NCI-H2227 treated with DMSO at 0.1 percent for 48 hours (cell line): ENCODE results near the gene LOXL3.

Experiments
- DNase-seq: peaks from one replicate; lab custom pipeline; 2025; lab: John Stamatoyannopoulos, UW

The LOXL3 gene

DNA sequence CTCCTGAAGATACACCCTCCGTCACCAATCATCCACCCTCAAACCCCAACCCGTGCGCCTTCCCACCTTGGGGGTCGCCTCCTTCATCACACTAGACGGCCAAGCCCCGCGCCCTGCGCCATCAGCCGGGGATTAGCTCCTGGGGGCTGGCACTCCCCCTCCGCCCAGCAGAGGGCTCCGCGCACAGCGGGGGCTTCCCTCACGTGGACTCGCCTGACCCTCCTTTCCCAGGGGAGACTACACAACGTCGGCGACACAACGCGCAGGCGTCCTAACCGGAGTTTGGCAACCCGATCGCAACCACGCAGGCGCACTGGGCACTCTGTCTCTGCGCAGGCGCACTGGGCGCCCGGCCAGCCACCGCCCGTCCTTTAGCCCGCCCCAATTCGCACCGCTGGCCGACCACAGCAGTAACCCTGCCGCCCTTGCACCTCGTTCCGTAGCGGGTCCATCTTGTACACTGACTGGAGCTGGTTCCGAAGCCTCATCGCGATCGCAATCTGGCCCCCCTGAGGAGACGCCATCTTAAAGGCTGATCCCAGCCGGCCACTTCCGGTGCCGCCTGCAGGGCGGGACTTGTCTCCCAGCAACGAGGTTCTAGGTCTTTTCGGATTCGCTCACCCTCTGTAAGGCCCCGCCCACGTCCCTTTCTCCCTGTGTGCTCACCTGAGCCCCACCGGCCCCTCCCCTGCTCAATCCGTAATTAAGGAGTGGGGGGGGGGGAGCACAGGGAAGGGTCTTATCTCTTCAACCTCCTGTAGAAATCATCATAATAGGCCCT is 46.4 kb downstream of the LOXL3 start, which contains the start of gene PCGF1:
Gene PCGF1 (minus strand): TSS at position 551 of the 781 bp plus-strand sequence. CDS start 27 bp downstream, at position 524.
- DNase-seq = peak; percentile 99

DNA sequence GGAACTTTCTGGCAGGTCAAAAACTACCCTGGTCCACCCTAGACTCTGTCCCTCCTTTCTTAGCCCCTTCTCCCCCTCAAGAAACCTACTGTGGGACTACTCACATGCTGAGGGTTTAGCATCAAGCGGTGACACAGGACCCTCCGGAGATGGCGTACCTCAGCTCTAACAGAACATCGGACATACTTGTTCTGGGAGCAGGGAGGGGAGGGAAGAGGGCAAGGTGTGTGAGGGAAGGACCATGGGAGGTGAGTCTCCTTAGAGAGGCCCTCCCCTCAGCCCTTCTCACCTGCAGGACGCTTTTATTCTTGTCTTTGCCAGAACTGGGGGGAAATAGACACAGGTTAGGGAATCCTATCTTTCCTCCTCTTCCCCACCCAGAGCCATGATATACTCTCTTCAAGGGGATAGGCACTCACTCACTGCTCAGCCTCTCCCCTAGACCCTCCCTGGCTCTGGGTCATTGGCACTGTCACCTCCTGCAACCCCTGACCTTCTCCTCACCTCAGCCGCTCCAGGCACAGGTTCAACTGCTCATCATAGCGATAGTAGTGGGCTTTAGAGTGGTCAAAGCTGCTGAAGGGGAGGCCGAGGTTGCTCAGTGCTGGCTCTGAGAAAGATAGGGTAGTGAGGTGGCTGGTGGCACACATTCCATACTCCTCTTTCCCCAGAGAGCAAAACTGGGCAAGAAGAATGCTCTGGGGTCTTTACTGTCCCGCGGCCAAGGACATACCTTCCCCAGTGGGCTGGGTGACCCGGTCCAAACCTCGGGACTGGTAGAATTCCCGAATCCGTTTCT is 48.1 kb downstream of the LOXL3 start:
- no peak for DNase-seq

DNA sequence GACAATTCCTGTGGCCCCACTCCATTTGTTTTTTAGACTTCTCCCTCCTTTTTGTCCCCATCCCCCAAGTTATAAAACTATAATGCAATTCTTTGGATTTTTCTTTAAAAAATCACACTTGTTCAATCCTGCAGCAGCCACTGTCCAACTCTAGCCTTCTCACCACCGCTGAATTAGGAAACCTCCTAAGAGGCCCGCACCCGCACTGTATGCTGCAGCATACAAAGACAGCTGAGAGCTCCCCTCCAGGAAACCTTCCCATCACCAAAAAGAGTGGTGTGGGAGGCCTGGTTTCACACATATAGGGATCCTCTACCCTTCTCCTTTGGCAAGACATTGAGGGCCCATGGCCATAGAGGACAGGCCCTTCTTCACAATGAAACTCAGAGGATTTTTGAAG is 49.2 kb downstream of the LOXL3 start:
- no peak for DNase-seq

DNA sequence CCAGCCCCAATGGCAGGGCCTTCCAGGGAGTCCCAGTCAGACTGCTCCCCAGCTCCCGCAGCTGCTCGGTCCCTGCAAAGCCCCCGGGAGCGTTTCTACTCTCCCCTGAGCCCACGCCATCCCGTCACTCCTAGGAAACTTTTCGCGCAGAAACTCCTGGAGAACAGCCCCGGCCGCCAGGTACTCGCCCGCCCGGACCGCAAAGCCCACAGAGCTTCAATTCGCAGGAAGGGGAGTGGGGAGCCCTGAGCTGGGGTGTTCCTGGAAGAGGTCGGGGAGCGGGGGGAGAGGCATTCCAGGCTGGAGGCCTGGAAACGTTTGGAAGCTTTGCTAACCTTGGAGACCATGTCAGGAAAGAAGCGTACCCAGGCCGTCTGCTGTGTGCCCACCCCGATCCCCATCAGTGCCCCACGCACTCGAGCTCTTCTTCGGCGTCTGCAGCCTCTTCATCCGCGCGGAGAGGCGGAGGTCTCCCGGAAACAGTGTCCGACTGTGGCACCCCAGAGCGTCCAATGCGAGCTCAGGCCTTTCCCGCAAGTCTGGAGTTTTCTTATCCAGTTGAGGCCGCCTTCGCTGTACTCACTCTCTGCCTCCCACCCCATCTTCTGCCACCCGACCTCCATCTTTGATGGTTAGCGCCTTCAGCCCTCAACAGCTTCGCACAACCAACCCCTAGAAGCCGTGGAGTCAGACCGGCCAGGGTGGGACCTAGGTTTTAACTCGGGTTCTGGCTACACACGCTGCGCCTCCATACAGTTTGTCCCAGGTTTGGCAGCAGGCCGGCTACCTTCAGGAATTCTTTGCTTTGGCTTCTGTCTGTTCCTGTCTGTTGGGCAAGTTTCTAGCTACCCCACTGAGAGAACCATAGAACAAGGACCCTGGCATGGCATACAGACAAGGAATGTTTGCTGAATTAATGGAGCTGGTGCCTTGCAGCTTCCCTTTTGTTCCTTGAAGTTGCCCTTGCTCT is 50.0 kb downstream of the LOXL3 start:
- DNase-seq = no peak

DNA sequence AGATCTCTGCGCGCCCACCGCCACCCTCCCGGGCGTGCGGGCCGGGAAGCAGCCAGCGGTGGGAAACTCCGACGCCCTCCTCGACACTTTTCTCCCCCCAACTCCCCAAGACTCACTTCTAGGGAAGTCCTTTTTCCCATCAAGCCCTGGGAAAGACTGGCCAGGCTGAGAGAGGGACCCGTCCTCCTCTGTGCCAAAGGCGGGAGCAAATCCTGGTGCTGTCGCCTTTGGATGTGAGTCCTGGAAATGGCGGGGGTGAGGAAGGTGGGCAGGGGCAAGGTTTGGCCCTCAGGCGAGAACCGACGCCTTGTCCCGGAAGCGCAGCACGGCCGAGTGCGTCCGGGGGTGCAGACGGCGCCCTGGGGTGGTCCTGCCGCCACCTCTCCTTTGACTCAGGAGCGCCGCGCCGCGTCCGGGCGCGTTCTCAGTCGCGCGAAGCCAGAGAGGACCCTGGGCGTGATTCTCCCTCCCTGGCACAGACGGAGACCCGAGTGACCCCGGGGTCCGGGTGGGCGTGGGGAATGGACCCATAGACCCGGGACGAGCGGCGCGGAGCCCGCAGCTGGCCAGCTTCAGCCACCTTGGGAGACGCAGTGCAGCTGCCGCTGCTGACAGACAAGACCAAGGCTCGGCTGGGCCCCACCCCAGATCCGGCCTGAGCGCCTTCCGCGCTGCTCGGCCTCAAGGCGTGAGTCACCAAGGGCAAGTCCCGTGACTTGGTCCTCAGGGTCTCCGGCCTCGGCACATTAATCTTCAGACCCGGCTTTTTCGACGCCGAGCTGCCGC is 50.8 kb downstream of the LOXL3 start:
- no peak for DNase-seq

DNA sequence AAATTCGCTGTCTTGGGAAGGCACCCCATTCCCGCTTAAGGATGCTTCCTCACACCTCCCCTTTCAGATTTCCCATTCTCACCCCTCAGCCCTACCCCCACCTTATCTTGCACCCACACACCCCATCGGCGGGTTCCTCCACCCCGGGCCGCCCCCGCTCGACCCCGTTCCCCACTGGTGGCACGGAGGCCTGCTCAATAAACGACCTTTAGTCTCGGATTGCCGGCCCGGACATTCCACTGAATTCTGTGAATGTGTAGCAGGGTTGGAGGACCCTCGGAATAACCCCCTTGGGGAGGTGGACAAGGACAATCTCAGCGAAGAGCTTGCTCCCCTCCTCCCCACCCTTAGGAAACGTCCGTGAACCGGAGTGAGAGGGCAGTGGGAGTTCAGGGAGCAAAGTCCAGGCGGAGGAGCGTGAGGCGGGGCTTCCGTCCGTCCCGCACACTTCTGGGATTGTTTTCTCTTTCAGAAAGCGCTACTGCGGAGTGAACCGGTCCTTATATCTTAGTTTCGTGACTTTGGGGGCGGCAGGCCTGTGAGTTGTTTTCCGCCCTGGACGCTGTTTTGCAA is 51.5 kb downstream of the LOXL3 start:
- no peak for DNase-seq

DNA sequence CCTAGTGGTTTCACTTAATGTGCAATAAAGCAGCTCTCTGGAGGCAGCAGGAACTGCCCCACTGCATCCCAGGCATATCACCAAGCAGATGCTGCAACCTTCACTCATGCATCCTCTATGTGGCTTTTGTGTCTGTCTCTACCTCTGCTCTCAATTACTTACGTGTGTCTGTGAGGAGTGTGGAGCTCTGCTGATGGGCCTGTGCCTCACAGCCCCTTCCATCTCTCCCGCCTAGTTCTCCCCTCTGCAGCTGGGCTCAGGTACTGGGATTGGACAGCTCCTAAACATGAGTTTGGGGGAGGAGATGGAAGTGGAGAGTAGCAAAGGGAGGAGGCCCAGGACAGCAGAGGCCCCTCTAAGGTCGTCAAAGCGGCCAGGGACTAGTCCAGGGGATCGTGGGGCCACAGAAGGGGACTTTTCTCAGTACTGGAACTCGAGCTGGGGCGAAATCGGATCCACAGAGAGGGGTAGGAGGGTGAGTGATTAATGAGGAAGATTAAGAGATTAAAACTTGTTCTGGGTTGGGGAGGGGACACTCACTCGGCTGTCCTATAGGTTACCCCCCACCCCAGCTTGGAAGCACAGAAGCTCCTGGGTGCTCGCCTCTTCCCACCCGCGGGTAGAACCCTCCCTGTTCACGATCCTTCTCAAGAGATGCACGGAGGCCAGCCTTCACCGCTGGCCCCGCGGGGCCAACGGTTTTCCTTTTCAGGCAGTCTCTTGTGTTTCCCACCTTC is 52.2 kb downstream of the LOXL3 start:
- DNase-seq = no peak

DNA sequence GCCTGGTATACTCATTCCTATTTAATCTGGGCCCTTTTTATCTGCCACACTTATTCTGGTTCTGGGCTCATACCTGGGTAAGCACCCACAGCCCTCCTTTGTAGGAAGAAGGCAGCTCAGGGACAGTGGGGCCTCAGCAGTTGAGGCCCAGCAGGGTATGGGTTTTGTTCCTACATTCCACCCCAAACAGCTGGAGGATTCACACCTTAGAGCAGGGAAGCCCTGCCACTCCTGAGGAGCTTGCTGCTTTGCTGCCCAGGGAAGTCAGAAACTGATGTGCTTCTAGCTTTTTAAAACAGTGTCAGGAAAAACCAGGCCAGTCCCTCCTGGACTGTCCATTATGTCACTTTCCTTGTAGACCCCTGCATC is 53.2 kb downstream of the LOXL3 start:
- DNase-seq = no peak

DNA sequence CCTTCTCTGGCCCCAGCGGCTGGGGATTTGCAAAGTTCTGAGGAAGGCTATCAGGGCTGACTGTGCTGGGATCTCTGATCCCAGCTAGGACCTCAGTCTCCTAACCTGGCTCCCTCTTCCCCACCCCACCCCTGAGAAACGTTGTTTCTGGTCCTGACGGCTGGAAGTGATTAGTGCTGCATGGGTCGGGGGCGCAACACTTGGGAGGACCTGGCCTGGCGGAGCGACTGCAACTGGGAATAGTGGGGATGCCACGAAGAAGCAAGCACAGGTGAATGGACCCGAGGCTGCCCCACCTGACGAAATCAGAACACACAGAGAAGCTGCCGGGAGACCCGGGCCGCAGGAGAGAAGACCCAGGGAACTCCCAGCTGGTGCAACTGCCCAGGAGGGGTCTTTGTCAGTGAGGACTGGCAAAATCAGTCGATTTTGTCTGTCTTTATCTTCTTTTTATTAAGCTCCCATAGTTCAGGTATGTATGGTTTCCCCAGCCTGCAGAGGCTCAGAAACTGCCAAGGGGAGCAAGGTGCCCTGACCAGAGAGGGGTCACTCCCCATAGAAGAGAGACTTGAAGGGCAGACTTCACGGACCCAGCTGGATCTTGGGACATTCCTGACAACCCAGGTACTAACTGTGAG is 53.7 kb downstream of the LOXL3 start:
- no peak for DNase-seq

DNA sequence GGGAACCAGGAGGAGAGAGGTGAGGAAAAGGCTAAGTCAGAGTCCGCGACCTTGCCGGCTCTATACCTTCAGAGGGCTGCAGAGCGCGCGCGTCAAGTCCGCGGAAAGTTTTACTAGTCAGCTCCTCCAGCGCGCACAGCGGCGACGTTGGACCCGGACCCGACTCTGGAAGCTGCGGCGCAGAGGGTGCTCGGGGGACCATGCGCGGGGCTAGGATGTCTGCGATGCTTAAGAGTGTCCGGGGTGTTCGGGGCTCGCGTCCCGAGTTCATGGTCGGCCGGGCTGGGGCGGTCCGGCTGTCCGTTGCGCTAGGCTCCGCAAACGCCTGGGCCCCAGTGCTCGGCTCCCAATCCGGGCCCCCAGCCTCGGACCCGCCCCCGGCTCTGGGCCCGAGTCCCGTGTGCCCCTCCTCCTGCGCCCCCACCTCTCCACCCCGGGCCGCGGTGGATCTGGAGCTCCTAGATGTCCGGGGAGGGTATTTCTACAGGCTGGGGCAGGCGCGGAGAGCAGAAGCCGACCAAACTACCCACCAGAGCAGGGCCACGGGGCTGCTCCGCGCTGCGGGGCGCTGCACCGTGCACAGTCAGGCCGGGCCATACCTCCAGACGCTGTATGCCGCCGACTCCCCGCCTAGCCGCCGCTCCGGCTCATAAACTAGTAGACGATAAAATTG is 54.3 kb downstream of the LOXL3 start, which contains the start of gene LBX2:
Gene LBX2 (minus strand): TSS at position 337 of the 673 bp plus-strand sequence. CDS start 66 bp downstream, at position 271.
- DNase-seq = no peak

DNA sequence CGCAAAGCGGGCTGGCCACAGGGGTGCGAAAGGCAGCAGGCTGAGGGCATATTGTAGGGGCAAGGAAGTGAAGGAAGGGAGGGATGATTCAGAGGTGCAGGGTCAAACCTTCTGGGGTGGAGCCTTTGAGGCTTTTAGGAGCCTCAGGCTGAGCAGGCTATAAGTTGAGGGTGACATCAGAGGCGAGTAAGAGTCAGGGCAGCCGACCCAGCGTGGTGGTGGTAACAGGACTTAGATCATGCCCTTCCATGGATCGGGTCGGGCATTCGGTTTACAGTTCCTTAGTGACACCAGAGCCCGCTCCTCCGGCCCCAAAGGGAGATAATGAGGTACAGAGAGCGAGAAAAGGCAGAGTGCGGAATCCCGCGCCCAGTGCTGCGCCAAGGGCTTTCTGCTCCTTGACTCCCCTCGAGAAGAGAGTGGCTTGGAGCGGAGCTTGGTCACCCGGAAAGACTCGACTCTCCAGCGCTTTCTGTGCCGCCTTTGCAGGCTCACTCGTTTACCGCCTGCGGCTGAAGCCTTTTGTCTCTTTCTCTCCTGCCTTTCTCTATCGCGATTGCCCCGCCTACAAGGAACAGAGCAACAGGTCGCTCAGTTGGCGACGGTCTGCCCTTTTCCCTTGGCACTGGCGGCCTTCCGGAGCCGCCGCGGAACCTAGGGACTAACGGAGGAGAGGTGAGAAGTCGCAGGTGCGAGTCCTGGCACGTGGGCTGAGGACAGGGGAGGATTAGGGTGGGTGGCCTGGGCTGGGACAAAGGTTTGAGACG is 55.1 kb downstream of the LOXL3 start:
- DNase-seq = no peak

DNA sequence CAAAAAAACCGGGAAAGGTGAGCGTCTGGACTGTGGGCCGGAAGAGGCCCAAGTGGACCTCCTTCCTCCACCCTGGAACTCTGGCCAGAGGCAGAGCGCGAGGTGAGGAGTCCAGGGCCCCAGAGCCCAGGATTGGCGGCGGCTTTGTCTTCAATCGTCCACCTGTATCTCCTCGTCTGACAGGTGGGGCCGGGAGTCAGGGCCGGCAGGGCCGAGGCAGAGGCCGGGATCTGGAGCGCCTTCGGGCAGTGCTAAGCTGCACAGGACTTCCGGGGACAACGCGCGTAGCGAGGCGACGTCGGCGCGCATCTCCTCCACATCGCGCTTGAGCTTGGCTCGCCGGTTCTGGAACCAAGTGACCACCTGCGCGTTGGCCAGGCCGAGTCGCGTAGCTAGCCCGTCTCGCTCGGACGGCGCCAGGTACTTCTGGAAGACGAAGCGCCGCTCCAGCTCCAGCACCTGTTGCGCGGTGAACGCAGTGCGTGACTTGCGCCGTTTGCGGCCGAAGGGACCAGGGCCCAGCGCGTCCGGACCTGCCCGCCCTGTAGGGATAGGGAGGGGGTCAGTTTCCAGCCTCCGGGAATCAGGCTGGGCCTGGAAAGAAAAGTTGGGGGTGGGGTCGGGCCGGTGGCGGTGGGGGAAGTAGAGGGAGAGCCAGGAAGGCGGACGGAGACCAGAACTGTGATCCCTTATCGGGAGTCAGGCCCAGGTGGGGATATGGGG is 55.8 kb downstream of the LOXL3 start:
- no peak for DNase-seq

DNA sequence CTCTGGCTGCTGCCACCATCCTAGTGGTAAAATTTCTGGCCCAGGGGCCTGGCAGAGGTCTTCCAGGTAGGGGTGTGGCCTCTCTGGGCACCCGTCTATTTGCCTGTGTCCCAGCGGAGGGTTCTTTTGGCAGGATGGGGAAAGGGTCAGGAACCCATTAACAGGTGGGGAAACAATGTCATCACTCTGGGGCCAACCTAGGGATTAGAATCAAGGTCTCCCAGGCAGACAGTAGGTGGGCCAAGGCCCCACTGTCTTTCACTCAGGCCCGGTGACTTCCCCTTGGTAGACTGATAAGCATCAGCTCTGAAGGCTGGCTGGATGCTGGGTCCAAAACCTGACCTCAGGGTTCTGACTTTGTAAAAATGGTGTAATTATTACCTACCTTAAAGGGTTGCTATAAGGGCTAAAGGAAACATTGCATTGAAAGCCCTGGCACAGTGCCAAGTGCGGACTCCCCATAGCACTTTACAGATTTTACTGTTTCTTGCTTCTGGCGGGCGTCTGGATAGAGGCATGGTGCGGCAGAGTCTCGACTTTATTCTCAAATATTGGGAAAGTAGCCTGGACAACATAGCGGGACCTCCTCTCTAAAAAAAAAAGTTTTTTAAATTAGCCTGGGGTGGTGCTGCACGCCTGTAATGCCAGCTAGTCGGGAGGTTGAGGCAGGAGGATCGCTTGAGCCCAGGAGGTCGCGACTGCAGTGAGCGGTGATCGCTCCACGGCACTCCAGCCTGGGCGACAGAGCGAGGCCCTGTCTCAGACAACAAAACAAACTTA is 56.6 kb downstream of the LOXL3 start:
- DNase-seq = no peak

DNA sequence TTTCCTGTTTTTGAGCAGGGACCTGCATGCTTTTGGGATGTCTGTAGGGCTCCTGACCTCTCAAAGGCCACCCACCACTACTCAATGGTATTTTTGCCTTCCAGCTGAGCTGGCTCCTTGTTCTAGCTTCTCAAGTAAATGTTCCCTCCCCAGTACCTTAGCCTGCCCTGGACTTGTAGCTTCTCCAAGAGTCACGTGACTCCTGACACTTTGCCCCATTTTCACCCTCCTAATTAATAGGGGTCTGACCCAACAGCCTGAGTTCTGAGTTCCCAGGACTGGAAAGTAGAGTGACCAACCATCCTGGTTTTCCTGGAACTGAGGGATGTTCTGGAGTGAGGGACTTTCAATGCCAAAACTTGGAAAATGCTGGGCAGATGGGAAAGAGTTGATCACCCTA is 58.3 kb downstream of the LOXL3 start:
- no peak for DNase-seq

DNA sequence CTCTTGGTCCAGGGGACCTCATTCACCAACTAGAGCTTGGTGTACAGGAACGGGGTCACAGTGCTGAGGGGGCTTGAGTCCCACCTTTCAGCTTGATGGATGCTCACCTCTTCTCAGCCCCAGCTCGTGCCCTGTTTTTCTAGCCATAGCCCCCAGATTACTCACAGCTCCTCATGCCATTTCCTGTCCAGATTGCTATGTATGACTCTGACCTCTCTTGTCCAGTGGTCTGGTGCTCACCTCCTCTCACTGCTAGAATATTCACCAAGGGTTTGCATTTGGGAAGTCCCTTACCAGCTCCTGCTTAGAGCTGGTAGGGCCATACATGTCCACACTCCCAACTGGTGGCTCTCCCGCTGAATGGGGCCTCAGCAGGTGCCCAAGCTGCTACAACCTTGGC is 60.2 kb downstream of the LOXL3 start:
- no peak for DNase-seq

DNA sequence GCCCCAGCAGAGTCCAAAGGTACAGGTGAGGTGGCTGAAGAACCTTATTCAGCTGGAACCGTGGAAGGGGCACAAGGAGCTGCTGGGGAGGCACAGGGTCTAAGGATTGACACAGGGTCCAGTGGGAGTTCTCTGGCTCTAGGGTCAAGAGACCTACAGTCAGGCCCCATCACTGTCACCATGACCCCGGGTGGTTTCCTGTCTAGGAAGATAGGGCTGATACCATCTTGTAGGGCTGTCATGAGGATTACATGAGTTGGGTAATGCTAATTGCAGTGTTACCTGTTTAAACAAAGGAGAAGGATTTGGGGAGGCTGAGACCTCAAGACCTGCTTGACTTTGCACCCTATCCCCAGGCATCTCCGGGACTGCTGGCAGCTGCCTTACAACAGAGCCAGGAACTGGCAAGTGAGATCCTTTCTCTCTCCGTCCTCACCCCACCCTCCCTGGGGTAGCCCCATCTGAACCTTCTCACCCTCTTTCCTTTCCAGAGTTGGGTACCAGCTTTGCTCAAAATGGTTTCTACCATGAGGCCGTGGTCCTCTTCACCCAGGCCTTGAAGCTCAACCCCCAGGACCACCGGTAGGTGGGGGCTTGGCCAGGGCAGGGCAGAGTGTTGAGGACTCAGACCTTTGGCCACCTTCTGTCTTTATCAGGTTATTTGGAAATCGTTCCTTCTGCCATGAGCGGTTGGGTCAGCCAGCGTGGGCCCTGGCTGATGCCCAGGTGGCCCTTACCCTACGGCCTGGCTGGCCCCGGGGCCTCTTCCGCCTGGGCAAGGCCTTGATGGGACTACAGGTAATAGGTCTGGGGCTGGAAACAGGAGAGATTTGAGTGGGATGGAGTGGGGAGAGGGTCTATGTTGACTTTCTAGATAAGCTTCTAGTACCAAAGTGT is 61.8 kb downstream of the LOXL3 start:
- DNase-seq = no peak
